ENCODE results near the gene IFI6.

Gene IFI6

DNA sequence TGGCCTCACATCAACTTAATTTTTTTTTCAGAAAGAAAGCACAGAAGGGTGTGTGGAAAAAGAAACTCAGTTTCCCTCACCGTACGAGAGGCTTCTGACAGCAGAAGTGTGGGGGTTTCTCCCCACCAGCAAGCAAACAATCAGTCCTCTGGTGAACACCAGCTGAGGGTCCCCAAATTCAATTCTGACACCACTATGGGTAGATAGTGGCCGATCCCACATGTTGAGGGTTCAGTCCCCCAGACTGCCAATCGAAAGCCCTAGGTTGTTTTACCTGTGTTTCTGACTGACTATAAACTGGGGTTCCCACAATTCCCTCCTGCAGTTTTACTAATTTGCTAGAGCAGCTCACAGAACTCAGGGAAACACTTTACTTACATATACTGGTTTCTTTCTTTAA, 2.1 kb downstream of the IFI6 start:
- DNase-seq, result no peak

DNA sequence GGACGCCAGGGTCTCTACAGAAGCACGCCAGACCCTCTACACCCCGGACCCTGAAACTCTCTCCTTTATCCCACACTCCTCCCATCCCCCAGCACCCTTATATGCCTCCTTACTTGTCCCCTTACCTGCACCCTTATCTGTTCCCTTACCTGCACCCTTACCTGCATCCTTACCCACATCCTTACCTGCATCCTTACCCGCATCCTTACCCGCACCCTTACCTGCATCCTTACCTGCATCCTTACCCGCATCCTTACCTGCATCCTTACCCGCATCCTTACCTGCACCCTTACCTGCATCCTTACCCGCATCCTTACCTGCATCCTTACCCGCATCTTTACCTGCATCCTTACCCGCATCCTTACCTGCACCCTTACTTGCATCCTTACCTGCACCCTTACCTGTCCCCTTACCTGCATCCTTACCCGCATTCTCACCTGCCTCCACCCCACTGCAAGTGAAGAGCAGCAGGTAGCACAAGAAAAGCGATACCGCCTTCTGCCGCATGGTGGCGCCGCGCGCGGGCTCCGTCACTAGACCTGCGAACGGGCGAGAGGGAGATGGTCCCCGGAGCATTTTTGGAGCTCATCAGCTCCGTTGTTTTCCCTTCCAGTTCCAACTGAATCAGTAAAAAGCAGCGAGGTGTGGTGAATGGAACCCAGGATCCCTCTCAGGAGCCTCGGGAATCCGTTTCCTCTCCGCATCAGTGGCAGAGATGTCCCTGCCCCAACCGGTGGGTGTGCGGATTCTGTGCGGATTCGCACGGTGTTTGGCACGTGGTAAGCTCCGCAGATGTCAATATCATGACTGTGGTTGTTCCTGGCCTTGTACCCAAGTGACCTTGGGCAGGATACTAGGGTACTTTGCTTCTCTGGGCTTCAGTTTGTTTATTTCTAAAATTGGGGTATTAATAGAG, 2.9 kb downstream of the IFI6 start:
- peak; percentile 46 to 51 for DNase-seq

DNA sequence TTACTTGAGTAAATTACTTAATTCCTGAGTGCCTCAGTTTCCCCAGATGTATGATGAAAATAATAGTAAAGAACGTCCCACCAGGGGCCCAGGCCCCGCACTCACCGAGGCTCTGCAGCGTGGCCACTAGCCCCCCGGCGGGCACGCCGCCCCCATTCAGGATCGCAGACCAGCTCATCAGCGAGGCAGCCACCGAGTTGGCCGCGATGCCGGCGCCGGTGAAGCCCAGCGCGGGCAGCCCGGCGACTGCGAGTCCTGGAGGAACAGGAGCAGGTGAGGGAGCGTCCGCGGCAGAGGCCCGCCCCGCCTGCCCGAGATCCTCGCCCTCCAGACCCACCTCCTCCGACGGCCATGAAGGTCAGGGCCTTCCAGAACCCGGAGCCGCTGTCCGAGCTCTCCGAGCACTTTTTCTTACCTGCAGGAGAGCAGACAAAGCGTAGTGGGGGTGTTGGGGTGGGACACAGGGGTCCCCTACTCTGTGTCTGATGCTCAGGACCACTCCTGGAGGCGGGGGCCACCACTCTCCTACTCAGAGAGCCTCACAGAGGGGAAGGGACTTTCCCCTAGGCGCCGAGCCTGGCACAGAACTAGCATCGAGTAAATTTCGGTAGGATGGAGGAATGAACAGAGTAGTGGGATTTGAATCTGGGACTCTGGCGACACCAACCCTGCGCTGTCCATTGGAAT, 3.7 kb downstream of the IFI6 start:
- DNase-seq, result no peak

DNA sequence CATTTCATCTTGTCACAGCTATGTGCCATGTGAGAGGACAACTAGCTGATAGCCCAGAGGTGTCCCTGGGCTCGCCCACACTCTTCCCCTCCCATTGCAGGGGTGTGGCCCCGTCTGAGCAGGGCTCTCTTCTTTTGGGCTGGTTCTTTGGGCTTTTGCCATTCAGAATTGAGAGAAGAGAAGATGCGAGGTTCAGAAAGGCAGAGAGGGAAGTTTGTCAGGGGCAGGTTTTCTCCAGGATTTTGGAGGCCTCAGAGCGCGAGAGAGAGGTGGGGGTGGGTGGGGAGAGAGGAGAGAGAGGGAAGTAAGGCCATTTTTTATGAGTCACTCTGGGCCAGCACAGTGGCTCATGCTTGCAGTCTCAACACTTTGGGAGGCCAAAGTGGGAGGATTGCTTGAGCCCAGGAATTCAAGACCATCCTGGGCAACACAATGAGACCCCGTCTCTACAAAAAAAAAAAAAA, 5.2 kb downstream of the IFI6 start:
- DNase-seq, result peak; percentile 81 to 87

DNA sequence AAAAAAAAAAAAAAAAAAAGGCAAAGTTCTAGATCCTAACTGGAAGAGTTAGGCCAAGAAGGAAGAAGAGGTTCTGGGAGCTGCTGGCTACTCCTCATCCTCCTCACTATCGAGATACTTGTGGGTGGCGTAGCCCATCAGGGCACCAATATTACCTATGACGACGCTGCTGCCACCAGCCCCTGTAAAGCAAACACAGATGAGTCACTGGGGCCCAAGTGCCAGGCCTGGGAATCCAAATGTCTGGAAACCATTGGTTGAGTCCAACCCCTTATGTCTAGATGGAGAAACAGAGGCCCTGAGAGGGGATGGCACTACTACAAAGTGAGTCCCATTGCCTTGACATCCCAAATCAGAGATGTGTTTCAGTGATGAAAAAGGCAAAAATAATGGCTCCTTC, 5.7 kb downstream of the IFI6 start:
- no peak for DNase-seq

DNA sequence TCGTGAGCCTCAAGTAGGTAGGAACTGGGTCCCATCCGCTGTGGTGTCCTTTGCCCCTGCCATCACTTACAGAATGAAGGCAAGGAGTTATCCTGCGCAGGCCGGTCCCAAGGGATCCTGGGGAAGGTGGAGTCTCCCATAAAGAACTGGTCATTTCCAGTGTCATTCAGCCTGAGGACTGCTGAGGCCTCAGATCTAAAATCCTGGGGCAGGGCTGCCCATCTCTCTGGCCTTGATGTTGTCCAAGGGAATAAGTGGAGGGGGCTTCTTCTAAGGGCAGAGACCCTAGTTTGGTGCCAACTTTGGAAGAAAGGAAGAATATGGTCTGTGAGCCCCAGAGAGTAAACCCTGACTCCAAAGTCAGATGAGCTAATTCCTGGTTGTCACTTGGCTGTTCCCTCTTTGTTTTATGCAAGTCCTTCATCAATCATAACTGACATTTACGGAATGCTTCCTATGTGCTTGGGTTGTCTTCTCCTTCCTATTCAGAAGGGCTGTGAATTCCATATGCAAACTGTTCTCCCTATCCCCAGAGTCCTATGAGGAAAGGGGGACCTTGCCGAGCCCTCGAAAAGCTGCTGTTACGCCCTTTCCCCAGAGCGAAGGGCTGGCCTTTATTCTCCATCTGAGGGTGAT, 6.9 kb downstream of the IFI6 start:
- DNase-seq, result no peak

DNA sequence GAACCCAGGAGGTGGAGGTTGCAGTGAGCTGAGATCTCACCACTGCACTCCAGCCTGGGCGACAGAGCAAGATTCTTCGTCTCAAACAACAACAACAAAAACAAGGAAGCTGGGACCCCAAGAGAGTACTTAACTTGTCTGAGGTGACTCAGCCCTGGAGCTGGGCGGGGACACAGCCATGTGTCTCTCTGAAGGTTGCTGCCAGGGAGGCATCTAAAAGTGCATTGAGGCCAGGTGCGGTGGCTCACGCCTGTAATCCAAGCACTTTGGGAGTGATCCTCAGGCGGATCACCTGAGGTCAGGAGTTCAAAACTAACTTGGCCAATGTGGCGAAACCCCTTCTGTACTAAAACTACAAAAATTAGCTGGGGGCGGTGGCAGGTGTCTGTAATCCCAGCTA, 7.7 kb downstream of the IFI6 start:
- peak in 1 of 2 donors; percentile 57 for DNase-seq

DNA sequence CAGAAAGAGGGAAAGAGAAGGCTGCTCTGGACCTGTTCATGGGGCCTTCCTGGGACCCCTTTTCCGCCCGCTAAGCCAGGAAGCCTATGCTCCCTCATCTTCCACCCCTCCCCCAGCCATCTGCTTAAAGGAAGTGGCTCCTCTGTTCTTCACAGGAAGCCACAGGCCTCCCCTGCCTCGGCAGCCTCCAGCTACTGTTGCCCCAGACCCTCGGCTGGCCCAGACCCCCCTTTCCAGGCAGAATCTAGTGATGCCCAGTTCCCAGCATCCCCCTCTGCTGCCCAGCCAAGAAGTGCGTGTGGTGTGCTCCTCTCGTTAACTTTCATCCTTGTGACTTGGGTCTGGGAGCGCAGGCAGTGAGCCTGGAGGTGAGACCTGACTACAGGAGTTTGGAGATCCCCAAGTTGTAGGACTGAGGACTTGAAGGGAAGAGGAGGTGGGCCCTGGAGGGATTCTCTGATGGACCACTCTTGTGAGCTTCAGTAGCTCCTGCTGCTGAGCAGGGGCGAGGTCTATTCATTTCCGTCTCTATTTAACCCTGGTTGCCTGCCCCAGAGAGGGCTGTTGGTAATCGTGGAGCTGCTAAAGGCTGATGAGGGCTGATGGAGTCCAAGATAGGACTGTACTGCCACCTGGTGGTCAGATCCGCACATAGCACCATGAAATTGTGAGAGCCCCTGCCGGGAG, 9.1 kb downstream of the IFI6 start:
- peak; percentile 87 to 90 for DNase-seq

DNA sequence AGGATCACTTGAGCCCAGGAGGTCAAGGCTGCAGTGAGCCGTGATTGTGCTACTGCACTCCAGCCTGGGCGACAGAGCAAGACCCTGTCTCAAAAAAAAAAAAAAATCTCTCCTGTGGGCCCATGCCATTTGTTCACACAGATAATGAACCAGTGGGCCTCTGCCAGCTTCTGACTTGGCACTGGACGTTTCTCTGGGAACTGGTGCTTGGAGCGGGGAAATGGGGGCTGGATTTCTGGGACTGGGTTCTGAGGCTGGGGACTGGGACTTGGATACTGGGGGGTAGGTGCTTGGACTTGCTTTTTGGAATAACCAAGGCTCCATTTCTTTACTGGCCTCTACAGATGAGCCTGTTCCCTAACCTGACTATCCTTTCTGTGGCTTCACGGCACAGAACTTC, 9.7 kb downstream of the IFI6 start:
- no peak for DNase-seq

DNA sequence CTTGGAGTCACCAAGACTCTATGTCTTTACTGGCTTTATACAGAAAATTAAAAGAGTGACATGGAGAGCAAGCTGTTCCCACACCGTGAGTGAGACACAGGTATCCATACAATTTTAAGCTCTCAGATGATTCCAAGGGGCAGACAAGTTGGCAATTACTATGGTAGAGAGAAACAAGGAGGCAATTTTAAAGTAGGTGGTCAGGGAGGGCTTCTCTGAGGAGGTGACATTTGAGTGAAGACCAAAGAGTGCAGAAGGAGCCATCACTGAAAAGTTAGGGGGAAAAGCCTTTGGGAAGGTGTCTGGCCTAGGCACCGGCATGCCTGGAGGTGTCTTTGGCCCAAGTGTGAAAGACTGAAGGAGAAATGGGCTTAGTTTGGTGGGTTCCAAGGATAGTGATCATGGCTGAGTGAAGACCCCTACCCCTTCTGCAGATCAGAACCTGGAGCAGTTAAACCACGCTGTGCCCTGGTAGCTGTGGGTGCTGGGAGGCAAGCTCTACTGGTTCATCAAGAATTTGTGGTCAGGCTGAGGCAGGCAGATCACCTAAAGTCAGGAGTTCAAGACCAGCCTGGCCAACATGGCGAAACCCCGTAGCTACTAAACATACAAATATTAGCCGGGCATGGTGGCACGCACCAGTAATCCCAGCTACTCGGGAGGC, 10.4 kb downstream of the IFI6 start:
- DNase-seq, result no peak

DNA sequence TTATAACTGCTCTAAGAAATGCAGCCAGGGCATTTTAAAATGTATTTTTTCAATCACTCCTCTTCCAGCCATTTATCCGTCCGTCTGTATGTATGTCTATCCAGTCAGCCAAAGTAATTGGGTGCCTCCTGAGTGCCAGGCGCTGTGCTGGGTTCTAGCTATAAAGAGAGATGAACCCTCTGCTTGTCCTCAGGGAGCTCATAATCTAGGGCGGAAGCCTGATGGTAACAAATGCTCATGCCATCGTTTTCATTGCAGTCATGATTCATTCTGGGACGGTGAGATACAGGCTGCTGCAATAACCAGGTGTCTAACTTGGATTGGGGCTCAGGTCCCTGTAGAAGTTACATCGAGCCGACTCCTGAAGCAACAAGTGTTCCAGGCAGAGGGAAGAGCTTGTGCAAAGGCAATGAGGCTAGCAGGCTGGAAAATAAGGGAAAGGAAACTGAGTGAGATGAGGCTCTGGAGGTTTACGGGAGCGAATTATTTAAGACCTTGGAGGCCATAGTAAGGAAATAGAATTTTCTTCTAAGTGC, 11.6 kb downstream of the IFI6 start:
- no peak for DNase-seq

DNA sequence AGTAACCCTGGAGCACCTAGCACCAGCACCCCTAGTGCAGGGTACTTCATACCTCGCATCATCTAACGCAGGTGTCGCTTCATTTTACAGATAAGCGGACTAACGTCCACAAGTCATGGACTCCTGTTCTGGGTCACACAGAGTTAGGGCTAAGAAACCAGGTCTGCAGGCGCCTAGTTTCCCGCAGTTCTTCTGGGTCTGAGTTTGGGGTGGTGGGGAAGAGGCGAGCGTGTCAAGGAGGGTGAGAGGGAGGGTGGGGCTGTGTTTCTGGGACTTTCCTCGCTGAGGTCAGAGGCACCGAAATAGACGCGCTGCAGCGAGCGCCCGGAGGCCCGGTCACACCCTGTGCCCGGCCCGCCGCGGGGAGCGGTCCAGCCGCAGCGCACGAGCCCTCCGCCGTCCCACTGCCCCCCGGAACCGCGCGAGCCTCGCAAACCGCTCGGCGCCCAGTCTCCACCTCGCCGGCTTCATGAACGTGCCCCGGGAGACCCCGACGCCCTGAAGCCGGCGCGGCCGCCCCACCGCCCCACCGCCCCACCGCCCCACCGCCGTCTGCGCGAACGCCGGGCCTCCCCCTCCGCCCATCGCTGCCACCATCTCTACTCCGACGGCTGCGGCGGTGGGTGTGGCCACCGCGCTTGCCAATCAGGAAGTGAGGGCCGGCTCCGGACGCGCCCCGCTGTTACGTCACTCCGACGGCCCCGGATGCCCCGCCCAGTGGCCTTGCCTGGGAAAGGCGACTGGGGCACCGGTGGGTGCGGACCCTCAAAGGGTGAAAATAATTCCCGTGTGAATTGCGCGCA, 12.3 kb downstream of the IFI6 start:
- peak; percentile 85 to 91 for DNase-seq

DNA sequence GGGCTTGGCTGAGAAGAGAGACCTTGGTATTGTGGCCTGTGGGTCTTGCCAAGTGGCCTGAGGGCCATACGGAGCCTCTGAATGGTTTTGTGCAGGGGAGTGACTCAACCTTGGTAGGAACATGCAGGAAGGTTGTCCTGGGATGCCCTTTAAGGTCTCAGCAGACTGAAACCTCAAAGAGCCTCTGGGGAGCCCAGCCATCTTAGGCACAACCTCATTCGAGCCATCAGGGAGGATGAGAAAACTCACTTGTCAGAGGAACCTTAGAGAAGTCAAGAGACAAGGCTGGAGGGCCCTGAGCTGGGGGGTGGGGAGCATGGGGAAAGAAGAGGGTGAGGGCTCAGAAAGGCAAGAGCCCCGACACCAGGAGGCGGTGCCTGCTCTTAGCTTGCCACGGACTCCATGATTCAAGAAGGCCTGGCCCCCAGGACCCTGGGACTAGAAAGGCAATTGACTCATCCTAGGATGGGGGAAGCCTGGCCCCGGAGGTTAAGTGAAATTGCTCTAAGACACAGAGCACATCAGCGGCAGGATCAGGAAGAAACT, 13.0 kb downstream of the IFI6 start:
- peak; percentile 24 to 61 for DNase-seq

DNA sequence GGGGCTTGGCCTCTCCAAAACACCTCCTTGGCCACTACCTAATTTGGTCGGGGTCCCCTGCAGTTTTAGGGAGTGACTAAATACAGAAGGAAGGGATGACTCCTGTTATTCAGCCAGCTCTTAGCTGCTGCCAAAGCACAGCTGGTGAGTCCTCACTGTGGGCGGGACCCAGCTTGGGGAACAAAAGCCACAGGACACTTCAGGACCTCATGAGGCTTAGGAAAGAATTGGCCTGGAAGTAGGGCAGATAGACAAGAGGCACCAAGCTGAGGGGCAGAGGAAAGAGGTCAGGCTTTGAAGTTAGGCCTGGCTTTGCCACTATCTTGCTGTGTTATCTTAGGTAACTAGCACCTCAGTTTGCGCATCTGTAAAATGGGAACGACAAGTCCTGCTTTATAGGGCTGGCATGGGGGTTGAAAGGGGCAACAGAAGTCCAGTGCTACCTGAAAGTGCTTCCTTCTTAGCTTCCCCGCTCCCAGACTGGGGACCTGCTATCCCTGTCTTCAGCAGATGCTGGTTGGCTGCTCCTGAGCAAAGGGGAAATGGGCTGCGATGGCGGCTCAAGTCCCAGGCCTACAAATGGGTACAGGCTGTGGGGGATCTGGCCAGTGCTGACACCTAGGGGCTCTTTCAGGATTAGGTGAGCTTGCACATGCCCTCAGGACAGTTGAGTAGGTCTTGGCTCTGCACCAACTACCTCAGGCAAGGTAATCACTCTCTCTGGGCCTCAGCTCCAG, 15.7 kb downstream of the IFI6 start:
- peak; percentile 92 to 98 for DNase-seq

DNA sequence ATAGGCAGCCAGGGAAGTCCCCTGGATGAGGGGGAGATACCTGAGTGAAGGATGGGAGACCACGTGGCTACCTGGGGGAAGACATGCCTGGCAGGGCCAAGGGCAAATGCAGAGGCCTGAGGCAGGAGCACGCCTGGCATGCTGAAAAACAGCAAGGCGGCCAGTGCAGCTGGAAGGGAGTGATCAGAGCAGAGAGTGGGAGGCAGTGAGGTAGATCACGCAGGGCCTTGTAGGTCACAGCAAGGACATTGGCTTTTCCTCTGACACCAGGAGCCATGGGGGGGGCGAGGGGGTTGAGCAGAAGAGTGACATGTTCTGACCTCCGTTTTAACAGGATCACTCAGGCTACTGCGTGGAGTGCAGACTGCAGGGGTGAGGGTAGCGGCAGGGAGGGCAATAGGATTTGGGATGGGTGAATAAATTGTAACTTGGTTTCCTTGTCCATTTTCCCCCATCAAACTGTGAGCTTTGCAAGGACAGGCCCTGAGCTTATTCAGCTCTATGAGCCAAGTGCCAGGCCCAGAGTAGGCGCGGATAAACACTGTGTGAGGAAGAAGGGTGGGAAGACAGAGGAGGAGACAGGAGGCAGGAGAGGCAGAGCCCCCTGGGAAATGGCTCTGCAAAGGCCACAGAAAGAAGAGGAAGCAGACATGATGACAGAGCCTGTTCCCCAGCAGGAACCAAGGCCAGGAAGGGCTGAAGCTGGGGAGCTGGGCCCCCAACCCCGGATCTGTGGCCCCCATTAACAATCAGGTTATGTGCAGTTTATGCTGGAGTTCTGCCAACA, 16.6 kb downstream of the IFI6 start:
- DNase-seq, result peak; percentile 60 to 85

DNA sequence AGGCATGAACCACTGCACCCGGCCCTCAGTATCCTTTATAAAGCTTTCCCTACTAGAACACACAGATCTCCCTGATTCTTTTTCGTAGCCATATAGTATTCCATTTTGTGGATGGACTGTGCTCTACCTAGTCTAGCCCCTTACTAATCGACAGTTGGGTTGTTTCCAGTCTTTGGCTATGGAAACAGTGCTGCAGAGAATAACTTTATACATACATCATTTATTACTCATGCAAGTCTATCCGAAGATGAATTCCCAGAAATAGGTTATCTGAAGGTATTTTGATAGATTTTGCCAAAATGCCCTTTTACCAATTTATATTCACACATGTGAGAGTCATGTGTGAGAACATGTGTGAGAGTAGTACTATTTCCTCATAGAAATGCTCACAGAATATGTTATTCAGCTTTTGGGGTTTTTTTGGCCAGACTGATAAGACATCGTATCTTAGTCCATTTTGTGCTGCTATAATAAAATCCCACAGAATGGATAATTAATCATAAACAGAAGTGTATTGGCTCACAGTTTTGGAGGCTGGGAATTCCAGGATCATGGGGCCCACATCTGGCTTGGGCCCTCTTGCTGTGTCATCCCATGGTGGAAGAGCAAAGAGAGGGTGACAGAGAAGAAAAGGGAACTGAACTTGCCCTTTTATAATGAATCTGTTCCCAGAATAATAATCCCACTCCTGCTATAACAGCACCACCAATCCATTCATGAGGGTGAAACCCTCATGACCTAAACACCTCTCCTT, 19.7 kb downstream of the IFI6 start:
- peak; percentile 36 to 39 for DNase-seq

DNA sequence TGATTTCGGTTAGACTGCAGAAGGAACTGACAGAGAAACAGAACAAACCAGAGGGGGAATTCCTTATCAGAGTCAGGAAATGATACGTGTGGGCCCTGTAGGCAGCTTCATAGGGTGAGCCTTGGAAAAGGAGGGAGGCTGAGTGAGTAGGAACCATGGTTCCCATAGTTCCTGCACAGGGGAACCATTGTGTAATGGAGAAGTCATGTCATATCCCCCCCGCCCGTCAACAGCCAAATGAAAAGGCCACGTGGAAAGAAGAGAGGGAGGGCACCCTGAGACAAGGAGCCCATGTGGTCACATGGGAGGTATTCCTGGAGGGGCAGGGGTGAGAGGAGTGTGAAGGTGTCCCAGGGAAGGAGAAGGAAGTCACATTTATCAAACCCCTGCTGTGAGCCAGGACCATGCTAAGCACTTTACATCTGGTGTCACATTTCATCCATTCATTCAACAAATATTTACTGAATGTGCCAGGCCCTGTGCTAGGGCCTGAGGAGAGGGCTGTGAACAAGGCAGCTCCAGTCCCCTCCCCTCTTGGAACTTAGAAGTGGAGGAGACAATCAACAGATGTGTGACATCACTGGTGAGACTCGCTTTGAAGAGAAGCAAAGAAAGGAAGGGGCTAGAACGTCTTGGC, 21.3 kb downstream of the IFI6 start:
- DNase-seq, result peak; percentile 81 to 91

DNA sequence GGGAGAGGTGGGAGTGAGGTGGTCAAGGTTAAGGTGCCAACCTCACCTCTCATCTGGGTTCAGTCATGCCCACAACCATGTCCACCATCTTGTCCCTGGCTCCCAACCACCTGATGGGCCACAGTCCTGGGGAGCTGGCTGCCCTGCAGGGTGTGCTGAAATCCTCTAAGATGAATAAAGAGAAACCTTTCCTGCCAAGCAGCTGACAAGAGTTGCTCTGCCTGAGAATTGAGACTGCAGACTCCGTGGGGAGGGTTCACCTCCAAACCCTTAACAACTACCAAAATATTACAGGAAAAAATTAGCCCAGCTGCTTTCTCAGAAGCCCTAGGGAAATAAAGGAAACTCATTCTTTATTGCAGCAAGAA, 21.8 kb downstream of the IFI6 start:
- no peak for DNase-seq

Data from inflammatory macrophage (primary cell).